Inflammatory macrophage treated with lipopolysaccharide for 4 hours (primary cell): ENCODE measurements around the gene SP8.

Experiments used
- DNase-seq: peaks from one replicate; pipeline ENCODE4 v3.0.0-alpha.2; 2020

The SP8 gene

DNA sequence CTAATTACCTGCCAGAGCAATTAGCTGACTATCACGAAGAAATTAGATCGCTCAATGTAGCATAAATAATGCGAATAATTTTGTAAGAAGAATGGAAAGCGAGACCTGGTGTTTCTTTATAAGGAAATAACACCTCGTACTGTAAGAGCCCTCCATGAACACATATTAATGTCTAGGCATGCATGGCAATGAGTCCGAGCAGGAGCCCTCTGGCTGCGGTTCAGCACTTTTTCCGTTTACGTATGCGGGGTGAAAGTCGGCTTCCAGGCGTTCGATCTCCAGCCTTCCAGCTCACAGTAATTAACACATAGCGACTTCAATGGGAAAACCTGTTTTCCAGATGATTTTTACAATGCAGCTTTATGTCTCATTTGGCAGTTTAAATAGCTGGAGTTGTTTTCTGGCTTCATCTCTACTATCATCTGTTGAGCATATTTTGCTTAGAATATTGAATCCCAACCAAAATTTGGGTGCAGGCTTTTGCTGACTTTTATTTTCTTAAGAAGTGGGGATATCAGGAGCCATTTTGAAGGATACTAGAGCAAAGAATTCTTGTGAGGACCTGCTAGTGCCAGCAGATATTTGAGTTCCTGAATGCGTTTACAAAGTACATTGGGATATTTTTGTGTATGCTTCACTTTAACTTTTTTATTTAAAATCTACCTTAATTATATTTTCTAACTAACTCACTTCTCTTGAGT is 7.2 kb upstream of the SP8 start:
- no peak for DNase-seq

DNA sequence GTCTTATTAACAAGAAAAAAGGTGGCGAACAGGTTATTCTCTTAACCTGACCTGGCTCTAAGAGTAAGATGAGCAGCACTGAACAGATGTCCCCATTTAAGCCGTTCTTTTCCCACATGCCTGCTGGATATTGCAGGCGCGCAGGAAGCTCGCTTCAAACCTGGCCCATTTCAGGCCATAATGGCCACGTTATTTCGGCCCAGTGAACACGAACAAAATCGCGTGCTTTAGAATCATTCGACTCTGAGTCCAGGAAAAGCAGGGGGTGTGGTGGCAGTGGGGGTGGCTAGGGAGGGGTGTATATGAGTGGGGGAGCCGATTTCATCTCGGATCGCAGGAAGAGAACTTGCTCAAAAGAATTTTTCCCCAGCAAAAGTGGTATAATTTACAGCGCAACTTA is 6.6 kb upstream of the SP8 start:
- no peak for DNase-seq

DNA sequence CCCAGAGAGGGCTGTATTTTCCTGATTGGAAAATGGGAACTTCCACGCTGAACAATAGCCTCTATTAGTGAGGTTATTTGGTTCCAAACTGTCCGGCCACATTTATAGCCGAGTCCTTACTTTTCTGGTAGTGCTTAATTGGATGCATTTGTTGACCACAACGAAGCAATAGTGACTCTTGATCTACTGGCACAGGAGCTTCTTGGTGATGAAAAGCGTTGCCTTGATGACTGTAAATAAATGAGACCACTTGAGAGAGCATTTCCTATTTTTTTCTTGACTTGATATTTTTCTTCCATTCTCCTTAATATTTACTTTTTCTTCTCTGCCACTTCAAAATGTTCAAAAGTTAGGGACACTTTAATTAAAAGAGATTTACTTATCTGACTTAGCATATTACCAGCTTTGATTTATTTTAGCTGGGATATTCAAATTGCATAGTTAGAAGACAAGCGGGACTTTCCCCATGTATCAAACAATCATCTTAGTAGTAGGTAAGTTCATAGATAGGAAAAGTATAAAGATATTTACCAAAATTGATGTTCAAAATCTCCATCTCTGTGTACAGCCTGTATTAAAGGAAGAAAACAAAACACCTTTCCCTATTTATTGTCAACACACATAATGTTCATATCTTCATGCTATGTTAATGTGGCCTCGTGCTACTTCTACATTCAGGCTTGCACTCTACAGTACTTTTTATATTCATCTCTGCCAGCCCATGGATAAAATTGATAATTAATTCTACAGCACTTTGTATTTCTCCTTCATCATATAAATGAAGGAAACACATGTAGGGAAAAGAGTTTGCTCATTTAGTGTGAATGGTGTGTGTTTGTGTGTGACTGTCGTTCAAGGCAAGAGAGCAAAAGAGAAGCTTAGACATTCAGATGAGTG is 5.1 kb upstream of the SP8 start:
- DNase-seq = no peak

DNA sequence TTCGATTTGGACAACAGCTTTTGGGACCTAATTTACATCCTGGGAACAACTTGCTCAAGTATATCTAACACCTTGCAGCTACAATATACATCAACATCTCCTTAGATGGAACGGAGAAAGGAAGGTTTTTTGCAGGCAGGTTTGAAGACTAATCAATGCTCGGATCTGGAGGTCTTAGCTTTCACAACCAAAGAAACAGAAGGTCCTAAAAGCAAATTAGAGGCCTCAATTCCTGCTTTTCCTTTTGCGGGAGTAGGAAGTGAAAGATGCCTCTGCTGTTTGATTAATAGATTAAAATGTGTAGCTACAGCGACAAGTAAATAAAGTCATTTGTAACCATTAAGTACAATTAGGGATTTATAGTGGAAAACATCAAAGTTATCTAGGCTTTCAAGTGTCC is 3.7 kb upstream of the SP8 start:
- no peak for DNase-seq

DNA sequence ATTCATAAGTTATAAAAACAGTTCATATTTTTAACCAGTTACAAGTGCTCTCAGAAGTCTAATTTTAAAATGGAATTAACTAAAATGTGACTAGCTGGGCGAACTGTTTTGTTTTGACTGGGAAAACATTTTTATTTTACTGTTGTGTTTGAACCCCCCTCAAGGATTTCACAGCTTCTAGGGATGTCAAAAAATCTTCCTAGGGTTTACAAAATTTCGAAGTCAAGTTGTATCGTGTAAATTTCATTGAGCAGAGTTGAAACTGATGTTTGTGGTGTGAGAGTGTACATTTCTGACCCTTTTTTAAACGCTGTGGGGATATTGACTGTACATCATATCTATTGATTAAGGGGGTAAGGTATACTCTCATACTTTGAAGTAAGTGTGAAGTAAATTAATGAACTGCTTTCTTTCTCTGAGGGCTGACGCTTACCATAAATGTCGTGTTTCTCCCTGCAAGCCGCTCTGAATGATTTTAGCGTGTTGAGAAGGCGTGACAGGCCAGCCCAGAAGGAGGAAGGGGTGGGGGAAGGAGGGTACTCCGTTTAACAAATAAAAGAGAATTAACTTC is 1.8 kb upstream of the SP8 start:
- DNase-seq = no peak

DNA sequence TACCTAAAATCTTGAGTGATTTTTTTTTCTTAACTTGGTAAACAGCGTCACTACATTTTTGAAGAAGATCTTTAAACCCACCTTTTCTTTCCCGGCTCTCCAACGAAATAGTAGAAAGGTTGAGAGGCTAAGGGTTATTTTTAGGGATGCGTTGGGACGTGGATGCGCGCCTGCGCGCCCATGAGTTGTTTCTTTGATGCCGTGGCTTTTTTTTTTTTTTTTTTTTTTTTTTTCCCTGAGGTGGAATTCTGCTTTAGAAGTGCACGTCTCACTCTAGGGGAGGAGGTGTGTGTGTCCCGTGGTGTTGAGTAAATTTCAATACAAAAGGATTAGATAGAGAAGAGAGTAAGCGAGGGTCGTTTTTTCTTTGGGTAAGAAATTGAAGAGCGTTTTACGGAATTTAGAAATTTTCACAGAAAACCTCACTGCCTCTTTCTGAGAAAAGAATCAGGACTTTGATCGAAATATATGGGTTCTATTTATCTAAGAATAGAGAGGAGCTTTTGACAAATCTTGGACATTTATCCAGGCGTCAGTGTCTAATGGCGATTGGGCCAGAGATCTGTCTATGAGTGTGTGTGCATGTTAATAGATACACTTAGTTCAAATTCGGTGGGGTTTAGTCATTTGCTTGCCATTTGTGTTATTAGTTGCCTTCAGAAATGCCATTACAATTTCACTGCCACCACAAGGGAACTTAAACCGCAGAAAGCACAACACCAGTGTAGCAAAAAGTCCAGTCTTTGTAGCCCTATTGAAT is 1.2 kb upstream of the SP8 start:
- no peak for DNase-seq

DNA sequence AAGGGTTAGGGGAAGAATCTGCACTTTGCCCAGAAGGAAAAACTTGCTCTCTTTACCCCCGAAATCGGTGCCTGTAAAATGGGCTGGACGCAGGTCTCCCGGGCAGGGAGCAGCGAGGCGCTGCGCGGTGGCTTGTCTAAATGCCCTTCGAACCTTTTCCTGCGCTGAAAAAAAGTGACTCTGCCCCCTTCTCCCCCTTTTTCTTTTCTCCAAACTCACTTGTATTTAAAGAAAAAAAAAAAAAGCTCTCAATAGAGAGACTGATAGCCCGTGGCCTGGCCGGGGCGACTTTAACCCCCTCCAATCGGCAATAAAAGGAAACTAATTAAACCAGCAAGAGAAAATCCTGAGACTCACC is 286 bp downstream of the SP8 start:
- DNase-seq = no peak

DNA sequence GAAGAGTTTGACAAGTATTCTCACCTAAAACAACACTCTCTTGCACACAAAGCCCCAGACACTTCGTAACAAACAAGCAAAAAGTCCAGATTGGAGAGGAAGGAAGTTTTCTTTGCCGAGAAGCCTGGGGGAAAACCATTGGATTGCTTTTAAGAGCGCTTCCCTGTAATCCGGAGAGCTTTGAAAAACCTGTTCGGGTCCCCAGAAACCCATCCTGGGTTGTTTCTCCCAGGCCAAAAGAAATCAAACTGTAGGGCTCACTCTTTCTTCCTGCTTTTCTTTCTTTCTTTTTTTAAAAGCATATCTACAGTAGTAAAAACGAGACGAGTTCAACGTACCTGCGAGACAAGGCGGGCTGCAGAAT is 655 bp downstream of the SP8 start:
- no peak for DNase-seq

DNA sequence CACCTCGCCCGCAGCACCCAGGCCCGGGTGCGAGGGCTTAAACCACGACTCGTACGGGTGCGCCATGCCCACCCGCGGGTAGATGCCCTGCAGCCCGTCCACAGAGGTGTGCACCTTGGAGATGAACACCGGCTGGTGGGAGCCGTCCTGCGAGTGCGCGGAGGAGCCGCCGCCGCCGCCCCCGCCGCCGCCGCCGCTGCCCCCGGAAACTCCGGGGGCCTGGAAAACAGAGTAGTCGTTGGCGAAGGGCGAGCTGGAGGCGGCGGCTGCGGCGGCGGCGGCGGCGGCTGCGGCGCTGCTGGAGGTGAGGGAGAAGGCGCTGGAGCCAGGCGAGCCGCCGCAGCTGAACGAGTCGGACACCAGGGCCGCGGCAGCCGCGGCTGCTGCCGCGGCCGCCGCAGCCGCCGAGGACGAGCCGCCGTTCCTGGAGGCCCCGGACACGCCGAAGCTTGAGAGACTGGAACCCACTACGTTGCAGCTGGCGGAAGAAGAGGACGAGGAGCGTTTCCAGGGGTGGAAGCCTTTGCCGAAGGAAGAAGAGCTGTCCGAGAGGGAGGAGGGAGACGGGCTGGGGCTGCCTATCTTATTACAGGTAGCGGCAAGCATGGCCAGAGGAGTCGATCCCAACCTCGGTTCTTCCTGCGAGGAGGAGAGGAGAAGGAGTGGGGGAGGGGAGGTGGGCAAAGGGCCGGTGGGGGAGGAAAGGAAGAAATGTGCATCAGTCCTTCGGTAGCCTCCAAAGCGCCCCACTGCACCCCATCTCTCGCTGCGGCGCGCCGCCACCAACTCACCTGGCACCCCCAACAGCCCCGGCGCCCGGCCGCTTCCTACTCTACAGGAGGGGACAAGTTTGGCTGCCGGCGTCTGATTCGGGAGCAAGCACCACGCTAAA is 1.3 kb downstream of the SP8 start:
- no peak for DNase-seq

DNA sequence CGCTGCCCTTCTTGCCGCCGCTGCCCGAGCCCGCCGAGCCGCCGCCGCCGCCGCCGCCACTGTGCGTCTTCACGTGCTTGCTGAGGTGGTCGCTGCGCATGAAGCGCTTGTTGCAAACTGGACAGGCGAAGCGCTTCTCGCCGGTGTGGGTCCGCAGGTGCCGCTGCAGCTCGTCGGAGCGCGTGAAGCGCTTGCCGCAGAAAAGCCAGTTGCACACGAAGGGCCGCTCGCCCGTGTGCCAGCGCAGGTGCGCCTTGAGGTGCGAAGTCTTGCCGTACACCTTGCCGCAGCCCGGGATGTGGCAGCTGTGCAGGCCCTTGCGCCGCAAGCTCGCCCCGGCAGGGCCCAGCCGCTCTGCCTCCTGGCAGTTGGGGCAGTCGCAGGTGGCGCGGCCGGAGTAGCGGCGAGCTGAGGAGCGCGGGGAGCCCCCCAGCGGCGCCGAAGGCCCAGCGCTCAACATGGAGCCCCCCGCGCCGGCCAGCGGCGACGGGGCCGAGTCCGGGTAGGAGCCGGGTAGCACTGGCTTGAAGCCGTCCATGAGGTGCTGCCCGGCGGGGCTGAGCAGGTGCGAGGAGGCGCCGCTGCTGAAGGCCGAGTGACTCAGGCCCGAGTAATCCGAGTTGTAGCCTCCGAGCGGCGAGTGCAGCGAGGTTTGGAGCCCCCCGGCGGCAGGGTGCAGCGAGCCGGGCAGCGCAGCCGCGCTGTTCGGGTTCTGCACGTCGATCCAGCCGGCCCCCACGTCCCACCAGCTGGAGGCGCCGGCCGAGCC is 2.1 kb downstream of the SP8 start:
- no peak for DNase-seq

DNA sequence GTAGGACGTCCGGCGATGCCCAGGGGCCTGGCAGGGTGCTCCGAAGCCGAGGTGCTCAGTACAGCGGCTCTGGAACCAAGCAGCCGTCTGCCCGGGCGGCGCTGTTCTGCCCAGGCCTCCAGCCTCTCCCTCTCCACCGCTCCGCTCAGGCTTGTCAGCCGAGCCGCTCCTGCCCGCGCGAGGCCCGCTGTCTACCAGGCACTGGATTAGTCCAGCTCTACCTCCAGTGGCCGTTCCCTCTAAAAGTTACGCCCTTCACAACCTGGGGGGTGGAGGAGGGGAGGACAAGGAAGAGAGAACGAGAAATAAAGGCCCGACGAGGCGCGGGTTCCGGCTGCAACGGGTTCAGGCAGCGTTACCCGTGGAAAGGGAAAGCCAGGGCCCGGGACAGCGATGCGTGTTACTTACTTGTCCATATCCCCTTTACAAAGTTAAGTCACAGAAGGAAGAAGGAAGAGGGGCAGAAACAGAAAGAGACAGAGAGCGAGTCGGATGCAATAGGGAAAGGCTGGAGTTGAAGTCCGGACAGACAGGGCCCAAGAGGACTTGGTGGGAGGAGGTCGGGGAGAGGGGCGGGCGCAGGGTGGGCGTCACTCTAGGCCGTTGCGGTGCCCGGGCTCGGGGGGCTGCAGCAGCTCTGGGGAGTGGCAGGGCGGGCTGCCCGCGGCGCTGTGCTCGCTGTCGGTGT is 2.8 kb downstream of the SP8 start:
- DNase-seq = peak; percentile 46

DNA sequence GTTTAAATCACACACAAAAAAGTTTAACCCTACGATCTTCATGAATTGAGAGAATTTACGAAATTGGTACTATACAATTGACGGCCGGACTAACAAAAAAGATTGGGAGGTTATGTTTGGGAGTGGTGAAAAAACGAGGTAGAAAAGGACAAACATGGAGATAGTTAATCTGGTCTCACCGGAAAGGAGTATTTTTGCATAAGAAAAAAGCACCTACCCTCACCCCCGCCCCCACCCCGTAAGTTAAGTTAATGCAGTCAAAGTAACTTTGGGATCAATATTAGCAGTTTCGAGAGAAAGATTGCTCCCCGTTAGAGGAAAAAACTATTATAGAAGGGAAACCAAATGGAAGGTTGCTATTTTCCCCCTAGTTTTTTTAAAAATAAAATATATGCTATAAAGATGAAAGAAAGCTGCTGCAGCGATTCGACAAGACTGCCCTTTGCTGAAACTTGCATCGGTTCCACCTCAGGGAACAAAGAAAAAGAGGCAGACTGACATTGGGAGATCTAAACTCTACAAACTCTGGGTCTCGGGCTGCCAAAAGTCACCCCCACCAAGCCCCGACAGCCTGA is 3.5 kb downstream of the SP8 start:
- DNase-seq = no peak

DNA sequence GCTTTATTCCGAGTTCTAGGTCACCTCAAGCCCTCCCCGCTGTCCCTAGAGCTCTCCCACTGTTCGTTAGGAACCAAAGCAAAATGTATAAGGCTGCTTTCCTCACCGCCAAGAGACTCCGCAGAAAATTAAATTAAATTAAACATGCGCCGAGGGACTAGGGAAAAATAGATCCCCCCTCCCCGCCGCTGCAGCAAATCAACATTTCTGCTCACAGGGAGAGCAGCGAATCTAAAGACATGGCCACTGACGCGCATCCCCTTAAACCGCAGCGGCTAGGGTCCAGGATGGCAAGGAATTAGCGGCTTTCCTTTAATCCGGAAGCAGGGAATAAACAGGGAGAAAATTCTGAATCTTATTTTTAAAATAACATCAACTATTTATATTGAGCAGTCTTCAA is 7.6 kb downstream of the SP8 start:
- no peak for DNase-seq

DNA sequence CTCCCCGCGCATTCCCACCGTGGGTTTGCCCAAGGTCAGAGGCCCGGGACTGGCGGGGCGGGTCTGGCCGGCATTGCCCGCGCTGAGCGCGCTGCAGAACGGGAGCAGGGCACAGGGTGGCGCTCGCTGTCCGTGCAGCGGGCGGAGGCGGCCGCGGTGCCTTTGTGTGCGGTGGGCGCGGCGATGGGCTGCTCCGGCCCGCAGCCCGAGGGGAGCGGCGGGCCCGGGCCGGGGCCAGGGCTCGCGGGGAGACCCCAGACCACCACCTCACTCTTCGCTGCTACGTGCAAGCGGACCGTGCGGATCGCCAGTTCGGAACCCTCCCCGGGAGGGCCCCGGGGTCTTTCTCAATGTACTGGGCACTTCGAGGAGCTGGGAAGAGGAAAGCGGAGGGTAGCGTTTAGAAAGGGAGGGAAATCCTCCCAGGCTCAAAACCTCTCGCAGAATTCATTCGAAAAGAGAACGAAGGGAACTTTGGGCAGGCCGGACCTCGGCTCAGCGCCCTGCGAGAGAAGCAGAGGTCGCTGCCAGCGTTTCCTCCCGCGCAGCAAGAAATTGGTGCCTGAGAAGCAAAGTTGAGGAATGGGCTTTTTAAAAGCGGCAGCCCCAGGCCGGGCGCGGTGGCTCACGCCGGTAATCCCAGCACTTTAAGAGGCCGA is 8.5 kb downstream of the SP8 start:
- DNase-seq = peak; percentile 43

DNA sequence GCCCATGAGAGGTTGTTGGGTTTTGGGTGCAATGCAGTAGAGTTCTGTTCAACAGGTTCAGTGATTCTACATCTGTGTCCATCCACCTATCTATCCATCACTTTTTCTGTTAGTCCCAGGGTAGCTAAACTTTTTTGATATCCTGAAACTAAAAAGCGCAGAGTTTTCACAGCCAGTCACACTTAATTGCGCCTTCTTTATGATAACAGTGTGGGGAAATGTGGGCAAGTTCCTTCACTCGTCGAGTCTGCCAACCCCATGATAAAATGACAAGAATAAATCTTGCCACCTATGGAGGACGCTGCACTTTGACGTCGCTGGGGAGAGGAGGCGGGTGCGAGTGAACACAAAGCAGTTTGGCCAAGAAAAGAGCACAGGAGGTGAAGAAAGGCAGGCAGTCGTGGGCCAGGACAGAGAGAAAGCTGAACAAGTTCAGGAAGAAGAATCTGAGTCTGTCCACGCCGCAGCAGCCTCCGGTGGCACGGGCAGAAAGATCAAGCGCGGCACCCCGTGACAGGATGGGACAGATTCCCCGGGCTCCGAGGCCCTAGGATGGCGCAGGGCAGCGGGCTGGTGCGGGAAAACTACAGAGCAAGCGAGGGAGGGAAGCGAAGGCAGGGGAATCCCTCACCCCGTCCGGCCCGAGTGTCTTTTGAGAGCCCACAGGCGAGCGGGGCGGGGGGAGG is 9.2 kb downstream of the SP8 start:
- no peak for DNase-seq

DNA sequence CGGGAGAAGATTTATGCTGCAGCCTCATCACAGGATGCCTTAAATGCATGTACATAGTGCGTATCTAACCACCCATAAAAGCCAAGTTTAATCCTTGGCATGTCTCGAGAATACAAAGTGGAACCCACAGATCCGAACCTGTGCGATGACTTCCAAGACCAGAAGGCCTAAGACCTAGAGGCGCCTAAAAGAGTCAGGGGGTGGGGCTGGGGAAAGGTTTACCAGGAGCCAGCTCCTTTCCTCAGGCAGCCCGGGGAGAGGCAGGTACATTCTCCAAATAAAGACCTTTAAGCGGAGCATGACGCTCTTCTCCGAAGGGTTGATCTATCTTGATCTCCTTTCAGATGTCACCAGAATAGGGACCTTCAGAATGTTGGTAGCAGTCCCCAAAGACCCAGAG is 9.7 kb downstream of the SP8 start:
- no peak for DNase-seq

DNA sequence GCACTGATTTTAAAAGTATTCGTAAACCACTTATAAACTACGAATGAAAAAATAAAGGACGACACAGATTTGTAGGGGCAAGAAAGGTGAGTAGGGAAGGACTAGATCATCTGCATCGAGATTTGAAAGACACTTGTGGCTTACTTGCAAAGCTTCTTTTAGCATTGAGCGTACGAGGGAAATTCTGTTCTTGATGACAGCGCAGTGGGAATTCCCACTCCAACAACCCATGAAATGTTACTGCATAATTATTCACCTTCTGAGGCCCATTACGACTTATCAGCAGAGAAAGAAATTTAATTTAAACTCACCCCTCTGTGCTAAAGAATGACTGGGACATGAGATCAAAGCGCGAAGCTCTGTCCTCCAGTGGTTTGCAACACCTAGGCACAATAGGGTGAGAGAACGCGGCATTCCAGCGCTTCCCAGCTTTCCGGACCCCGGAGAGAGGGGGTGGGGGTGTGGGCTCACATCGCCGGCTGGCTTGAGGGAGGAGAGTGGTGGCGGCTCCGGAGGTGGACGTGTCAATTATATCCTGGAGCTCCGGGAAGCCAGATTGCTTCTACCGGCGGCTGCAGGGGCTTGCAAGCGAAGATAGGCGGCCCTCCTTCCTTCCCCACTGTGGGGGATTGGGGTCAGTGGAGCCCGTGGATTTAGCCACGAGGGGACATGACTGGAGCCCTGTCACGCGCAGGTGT is 10.3 kb downstream of the SP8 start:
- DNase-seq = no peak

DNA sequence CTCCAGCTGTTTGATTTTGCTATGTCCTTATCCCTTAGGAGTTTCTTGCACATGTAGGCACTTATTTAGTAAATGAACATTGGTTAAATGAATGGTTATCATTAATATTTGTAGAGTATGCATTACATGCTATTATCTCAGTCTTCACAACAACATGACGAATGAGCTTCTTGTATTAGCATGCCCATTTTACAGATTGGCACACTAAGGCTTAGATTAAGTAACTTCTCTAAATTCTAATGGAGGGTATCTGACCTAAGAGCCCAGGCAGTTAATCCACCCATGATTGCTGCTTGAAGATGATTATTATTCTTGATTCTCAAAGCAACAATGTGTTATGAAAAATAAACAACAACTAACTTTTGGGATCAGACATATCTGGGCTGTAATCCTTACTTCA is 32.7 kb downstream of the SP8 start:
- DNase-seq = no peak

DNA sequence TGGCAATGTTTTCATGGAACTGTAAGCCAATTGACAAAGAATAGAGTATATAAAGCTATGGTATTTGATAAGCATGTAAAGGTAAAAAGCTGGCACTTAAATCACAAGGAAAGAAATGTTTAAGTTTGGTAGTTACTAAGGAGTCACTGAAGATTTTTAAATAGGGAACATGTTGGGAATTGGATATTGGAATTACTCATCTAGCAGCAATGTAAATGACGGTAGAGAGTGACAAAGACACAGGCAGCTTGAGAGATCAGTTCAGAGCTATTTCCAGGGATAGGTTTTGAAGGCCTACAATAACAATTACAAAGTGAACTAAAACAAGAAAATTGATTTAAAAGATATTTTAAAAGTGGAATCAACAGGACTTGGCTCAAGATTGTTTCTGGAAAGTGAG is 36.8 kb downstream of the SP8 start:
- no peak for DNase-seq
